Peyer's patch (tissue), 4 donors: ENCODE results near the gene ANAPC15. TPM values are rescaled to one million over a fixed set of nuclear protein-coding genes. Genes with fewer than 3 reads are reported as not detected.

Experiments
- DNase-seq, 3 donors: peaks; one replicate each; pipeline ENCODE4 v3.0.0-alpha.2; 2017 to 2019
- H3K27ac ChIP-seq, 4 donors: fragments of 200-600 bp; sonication (generic); one replicate each; pipeline ENCODE4 v1.5.1; 2016 to 2019
- H3K27me3 ChIP-seq, 2 donors: fragments of 200-600 bp; sonication (generic); one replicate each; pipeline ENCODE4 v1.5.1; 2019
- H3K36me3 ChIP-seq, 3 donors: fragments of 200-600 bp; sonication (generic); one replicate each; pipeline ENCODE4 v1.5.1; 2016 to 2019
- H3K4me1 ChIP-seq, 4 donors: fragments of 200-600 bp; sonication (generic); one replicate each; pipeline ENCODE4 v1.5.1; 2016 to 2019
- H3K4me3 ChIP-seq, 4 donors: fragments of 200-600 bp; sonication (generic); 1 replicate in 3 of 4; 2 replicates in 1 of 4; pipeline ENCODE4 v1.5.1; 2016 to 2019; ENCODE audit warnings: mild to moderate bottlenecking in 1 of 4
- H3K9me3 ChIP-seq, 4 donors: fragments of 200-600 bp; sonication (generic); one replicate each; pipeline ENCODE4 v1.5.1; 2016 to 2019; ENCODE audit warnings: mild to moderate bottlenecking in 1 of 4
- POLR2A ChIP-seq, 2 donors: fragments of 450-650 bp; IDR thresholded peaks; one replicate each; pipeline ENCODE4 v1.5.1; 2017; ENCODE audit warnings: antibody characterized with exemption in 2 of 2, mild to moderate bottlenecking in 2 of 2, moderate library complexity in 2 of 2
- total RNA-seq, 4 donors: library from RNA; depleted of rRNA; stranded (reverse); fragments of >200 nt; gene quantifications; one replicate each; pipeline ENCODE4 v1.1.0, GENCODE V29; 2016
- TF ChIP-seq, protein P1 (sequence below), 6 experiments: fragments of 450-650 bp in 4 of 6; fragments of 200-600 bp in 2 of 6; sonication (generic) in 1 of 6; IDR thresholded peaks; one replicate each; pipeline ENCODE4 v1.5.1; 2017 to 2019; ENCODE audit warnings: antibody characterized with exemption in 6 of 6, mild to moderate bottlenecking in 3 of 6, moderate library complexity in 1 of 6

ANAPC15 gene
- total RNA-seq, 4 donors from 2014 or later = 24.5 to 56.1 (median 43.0) TPM

DNA sequence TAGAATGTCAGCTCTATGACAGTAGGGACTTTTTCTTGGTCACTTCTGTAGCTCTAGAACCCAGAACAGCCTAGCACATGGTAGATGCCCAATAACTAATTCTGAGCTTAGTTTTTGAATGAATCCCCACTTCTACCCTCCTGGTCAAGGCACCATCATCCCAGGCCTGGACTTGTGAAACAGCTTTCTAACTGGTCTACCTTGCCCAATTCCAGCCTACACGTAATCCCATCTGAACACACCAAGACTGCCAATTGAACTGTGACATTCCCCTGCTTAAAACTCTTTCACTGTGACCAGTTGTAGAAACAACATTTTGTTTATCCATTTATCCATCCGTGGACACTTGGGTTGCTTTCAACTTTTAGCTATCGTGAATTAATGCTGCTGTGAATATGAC lies 16.9 kb upstream of the ANAPC15 start:
- no peaks in the 10 kb centered on the region for H3K27me3 ChIP-seq
- H3K27ac ChIP-seq = no peak overlapping the region
- no peaks in the 10 kb centered on the region for H3K4me1 ChIP-seq
- H3K9me3 ChIP-seq = no peaks in the 10 kb centered on the region
- TF ChIP-seq POLR2A (IDR thresholded peaks at IDR 0.05) = no peak
- TF ChIP-seq, protein P1, sequence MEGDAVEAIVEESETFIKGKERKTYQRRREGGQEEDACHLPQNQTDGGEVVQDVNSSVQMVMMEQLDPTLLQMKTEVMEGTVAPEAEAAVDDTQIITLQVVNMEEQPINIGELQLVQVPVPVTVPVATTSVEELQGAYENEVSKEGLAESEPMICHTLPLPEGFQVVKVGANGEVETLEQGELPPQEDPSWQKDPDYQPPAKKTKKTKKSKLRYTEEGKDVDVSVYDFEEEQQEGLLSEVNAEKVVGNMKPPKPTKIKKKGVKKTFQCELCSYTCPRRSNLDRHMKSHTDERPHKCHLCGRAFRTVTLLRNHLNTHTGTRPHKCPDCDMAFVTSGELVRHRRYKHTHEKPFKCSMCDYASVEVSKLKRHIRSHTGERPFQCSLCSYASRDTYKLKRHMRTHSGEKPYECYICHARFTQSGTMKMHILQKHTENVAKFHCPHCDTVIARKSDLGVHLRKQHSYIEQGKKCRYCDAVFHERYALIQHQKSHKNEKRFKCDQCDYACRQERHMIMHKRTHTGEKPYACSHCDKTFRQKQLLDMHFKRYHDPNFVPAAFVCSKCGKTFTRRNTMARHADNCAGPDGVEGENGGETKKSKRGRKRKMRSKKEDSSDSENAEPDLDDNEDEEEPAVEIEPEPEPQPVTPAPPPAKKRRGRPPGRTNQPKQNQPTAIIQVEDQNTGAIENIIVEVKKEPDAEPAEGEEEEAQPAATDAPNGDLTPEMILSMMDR (IDR thresholded peaks at IDR 0.05) = no peak
- DNase-seq = no peak
- no peaks in the 10 kb centered on the region for H3K36me3 ChIP-seq
- H3K4me3 ChIP-seq = no peak overlapping the region

DNA sequence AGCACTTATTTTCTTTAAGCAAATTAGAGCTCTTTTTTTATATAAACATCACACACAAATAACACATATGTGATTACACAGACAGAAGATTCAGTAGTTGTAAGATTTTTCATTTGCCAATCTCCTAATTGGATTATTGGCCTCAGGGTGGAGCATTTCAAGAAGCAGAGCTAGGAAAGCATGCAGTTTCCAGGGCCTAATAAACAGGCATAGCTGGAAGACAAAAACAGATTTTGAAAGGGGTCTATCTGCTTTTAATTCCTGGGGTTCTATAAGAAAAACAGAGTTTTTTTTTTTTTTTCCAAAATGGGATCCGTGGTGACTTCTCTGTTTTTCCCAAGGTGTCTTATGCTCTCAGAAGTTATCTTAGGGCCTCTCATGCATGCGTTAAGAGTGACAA lies 15.4 kb upstream of the ANAPC15 start:
- H3K4me1 ChIP-seq = no peaks in the 10 kb centered on the region
- H3K4me3 ChIP-seq = no peak overlapping the region
- no peaks in the 10 kb centered on the region for H3K9me3 ChIP-seq
- no peaks in the 10 kb centered on the region for H3K27me3 ChIP-seq
- no peak overlapping the region for H3K27ac ChIP-seq
- TF ChIP-seq POLR2A (IDR thresholded peaks at IDR 0.05) = no peak
- TF ChIP-seq, protein P1 (IDR thresholded peaks at IDR 0.05) = no peak
- H3K36me3 ChIP-seq = no peaks in the 10 kb centered on the region
- no peak for DNase-seq

DNA sequence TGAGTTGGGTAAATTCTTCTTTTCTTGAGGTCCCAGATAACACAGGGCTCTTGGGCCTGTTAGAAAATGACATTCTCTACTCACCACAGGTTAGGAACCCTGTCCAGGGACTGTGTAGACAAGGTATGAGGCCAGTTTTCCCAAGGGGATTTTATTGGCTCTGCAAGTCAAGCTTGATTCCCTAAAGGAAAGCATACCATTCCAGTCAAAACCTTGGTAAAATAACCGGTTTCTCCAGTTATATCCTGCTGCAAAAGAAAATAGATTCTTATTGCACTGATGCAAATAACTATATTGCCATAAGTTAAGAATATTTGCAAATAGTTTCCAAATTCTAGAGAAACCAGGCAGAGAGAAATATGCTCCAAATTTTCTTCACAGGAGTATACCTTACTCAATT lies 13.5 kb upstream of the ANAPC15 start:
- no peaks in the 10 kb centered on the region for H3K27me3 ChIP-seq
- H3K27ac ChIP-seq = no peak overlapping the region
- TF ChIP-seq, protein P1 (IDR thresholded peaks at IDR 0.05) = no peak
- no peak for TF ChIP-seq POLR2A (IDR thresholded peaks at IDR 0.05)
- H3K9me3 ChIP-seq = no peaks in the 10 kb centered on the region
- no peaks in the 10 kb centered on the region for H3K4me1 ChIP-seq
- no peak overlapping the region for H3K4me3 ChIP-seq
- DNase-seq = no peak
- H3K36me3 ChIP-seq = no peaks in the 10 kb centered on the region

DNA sequence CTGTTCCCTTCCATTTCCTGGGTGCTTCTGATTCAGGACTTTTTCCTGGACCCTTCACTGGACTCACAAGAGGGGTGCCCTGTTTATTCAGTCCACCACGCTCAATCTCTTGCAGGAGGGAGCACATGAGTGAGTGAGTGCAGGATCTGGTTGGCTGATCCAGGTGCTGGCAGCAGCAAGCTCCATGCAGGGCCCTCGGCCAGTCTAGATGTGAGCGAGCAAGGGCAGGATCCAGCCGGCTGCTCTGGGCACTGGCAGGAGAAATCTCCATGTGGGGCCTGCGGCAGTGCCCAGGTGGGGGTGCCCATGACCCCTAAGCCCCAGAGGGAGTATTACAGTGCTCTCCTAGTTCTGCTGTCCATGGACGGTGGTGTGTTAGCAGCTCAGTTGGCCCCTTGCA lies 11.6 kb upstream of the ANAPC15 start:
- TF ChIP-seq, protein P1 (IDR thresholded peaks at IDR 0.05) = no peak
- no peak for TF ChIP-seq POLR2A (IDR thresholded peaks at IDR 0.05)
- H3K9me3 ChIP-seq = no peaks in the 10 kb centered on the region
- no peaks in the 10 kb centered on the region for H3K36me3 ChIP-seq
- no peak overlapping the region for H3K27ac ChIP-seq
- H3K4me3 ChIP-seq = no peak overlapping the region
- H3K4me1 ChIP-seq = no peaks in the 10 kb centered on the region
- H3K27me3 ChIP-seq = no peaks in the 10 kb centered on the region
- DNase-seq = no peak

DNA sequence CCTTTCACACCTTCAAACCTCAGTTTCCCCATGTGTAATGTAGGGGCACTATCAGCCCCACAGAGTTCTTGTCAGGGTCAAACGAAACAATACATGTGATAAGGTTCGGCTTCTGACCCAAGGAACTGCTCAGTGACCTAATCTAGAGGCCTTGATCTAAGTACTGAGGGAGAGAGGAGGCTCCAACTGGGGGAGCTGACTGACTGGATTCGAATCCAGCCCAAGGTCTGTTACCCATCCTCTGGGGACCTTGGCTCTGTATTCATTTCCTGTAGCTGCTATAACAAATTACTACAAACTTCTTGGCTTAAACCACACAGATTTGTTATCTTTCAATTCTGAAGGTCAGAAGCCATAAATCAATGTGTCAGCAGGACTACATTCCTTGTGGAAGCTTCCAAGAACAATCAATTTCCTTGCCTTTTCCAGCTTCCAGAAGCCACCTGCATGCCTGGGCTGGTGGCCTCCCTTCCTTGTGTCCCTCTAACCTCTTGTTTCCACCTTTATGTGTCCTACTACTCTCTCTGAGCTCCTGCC lies 10.7 kb upstream of the ANAPC15 start:
- no peaks in the 10 kb centered on the region for H3K4me1 ChIP-seq
- TF ChIP-seq, protein P1 (IDR thresholded peaks at IDR 0.05) = no peak
- no peak overlapping the region for H3K27ac ChIP-seq
- no peak for DNase-seq
- H3K27me3 ChIP-seq = no peaks in the 10 kb centered on the region
- no peaks in the 10 kb centered on the region for H3K36me3 ChIP-seq
- H3K4me3 ChIP-seq = no peak overlapping the region
- no peaks in the 10 kb centered on the region for H3K9me3 ChIP-seq

DNA sequence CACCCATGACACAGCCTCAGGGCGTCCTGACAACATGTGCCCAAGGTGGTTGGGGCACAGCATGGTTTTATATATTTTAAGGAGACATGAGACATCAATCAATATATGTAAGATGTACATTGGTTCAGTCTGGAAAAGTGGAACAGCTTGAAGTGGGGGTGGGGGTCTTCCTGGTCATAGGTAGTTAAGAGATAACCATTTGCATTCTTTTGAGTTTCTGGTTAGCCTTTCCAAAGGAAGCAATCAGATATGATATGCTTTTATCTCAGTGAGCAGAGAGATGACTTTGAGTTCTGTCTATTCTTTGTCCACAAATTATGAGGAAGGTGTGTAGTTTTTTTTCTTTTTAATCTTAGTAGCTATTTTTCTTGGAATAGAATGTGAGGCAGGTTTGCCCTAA lies 10.1 kb upstream of the ANAPC15 start:
- Histone ChIP-seq H3K36me3 (no peaks in the 10 kb centered on the region), H3K4me3 (no peak overlapping the region), H3K4me1 (no peaks in the 10 kb centered on the region), H3K27ac (no peak overlapping the region), H3K27me3 (no peaks in the 10 kb centered on the region), H3K9me3 (no peaks in the 10 kb centered on the region)
- no peak for DNase-seq
- no peak for TF ChIP-seq POLR2A (IDR thresholded peaks at IDR 0.05)
- TF ChIP-seq, protein P1 (IDR thresholded peaks at IDR 0.05) = no peak
